Skeletal muscle tissue (tissue), 4 donors: ENCODE results near the gene SIGLEC12. TPM values are rescaled to one million over a fixed set of nuclear protein-coding genes. Genes with fewer than 3 reads are reported as not detected.

ENCODE experiments used
- H3K27ac ChIP-seq: one replicate; pipeline ENCODE4 v1.7.0; 2013; ENCODE audit warnings: mild to moderate bottlenecking, low read depth, low read length, inconsistent platforms
- H3K27me3 ChIP-seq, 3 donors: one replicate each; pipeline ENCODE4 v1.7.0; 2013; ENCODE audit warnings: low read length in 3 of 3; ENCODE audit not compliant: control insufficient read depth in 3 of 3, insufficient read depth in 3 of 3
- H3K36me3 ChIP-seq, 3 donors: one replicate each; pipeline ENCODE4 v1.7.0; 2013; ENCODE audit warnings: low read length in 3 of 3; ENCODE audit not compliant: control insufficient read depth in 3 of 3, insufficient read depth in 3 of 3
- H3K4me1 ChIP-seq, 3 donors: one replicate each; pipeline ENCODE4 v1.7.0; 2013; ENCODE audit warnings: low read length in 3 of 3, mild to moderate bottlenecking in 3 of 3; ENCODE audit not compliant: control insufficient read depth in 3 of 3, insufficient read depth in 3 of 3
- H3K4me3 ChIP-seq, 3 donors: one replicate each; pipeline ENCODE4 v1.7.0; 2013; ENCODE audit warnings: low read length in 3 of 3
- H3K9ac ChIP-seq, 3 donors: one replicate each; pipeline ENCODE4 v1.7.0; 2013; ENCODE audit warnings: low read length in 3 of 3, mild to moderate bottlenecking in 3 of 3, moderate library complexity in 2 of 3, low read depth in 1 of 3
- H3K9me3 ChIP-seq, 3 donors: one replicate each; pipeline ENCODE4 v1.7.0; 2013; ENCODE audit warnings: low read length in 3 of 3; ENCODE audit not compliant: control insufficient read depth in 3 of 3
- total RNA-seq: library from RNA; depleted of rRNA; stranded (reverse); fragments of >200 nt; gene quantifications from one replicate; pipeline ENCODE4 v1.2.3, GENCODE V29; 2014
- donor health status: Osteomylitis.

SIGLEC12 gene
- not detected for total RNA-seq

- Histone ChIP-seq H3K27ac (no peak within 1 kb of the TSS), H3K9ac (no peak within 1 kb of the TSS), H3K9me3 (no peaks in the 10 kb centered on the region), H3K36me3 (no peaks in the 10 kb centered on the region), H3K4me3 (no peak within 1 kb of the TSS), H3K27me3 (peaks cover 0 to 7% (median 7%) of the 10 kb centered on the region in 3 donors), H3K4me1 (no peaks in the 10 kb centered on the region)
These were observed at the start of gene SIGLEC12 for GRCh38 chr19:51501594-51502263. Gene SIGLEC12 (minus strand): TSS chr19:51501800. CDS start chr19:51501733, 67 bp downstream.

- Histone ChIP-seq H3K9me3 (peaks cover 0 to 5% (median 3%) of the 10 kb centered on the region in 3 donors), H3K9ac (no peak overlapping the region), H3K27ac (no peak overlapping the region), H3K27me3 (peaks cover 0 to 21% (median 10%) of the 10 kb centered on the region in 3 donors), H3K4me3 (no peak overlapping the region), H3K4me1 (no peaks in the 10 kb centered on the region), H3K36me3 (no peaks in the 10 kb centered on the region)
These were observed 49.5 kb upstream of the SIGLEC12 start for GRCh38 chr19:51550848-51551672.

GRCh38 chr19:51549533-51550324 is 48.1 kb upstream of the SIGLEC12 start:
- H3K4me3 ChIP-seq = no peak overlapping the region
- no peak overlapping the region for H3K9ac ChIP-seq
- H3K36me3 ChIP-seq = no peaks in the 10 kb centered on the region
- H3K27ac ChIP-seq = no peak overlapping the region
- no peaks in the 10 kb centered on the region for H3K4me1 ChIP-seq
- peaks cover 4 to 24% (median 11%) of the 10 kb centered on the region in 3 donors for H3K27me3 ChIP-seq
- H3K9me3 ChIP-seq = peaks cover 0 to 5% (median 1%) of the 10 kb centered on the region in 3 donors

- H3K27me3 ChIP-seq = peaks cover 5 to 30% (median 16%) of the 10 kb centered on the region in 3 donors
These were observed 47.3 kb upstream of the SIGLEC12 start for GRCh38 chr19:51548891-51549305.

GRCh38 chr19:51548213-51548651 is 46.6 kb upstream of the SIGLEC12 start:
- H3K27ac ChIP-seq = no peak overlapping the region
- H3K9ac ChIP-seq = no peak overlapping the region
- H3K4me3 ChIP-seq = no peak overlapping the region
- peaks cover 0 to 5% (median 0%) of the 10 kb centered on the region in 3 donors for H3K9me3 ChIP-seq
- no peaks in the 10 kb centered on the region for H3K4me1 ChIP-seq
- H3K36me3 ChIP-seq = no peaks in the 10 kb centered on the region
- peaks cover 5 to 30% (median 16%) of the 10 kb centered on the region in 3 donors for H3K27me3 ChIP-seq

More at GRCh38 chr19:51548891-51549305, 47.3 kb upstream of the SIGLEC12 start:
- no peaks in the 10 kb centered on the region for H3K36me3 ChIP-seq
- no peaks in the 10 kb centered on the region for H3K4me1 ChIP-seq
- no peak overlapping the region for H3K27ac ChIP-seq
- H3K9me3 ChIP-seq = peaks cover 0 to 5% (median 0%) of the 10 kb centered on the region in 3 donors
- no peak overlapping the region for H3K4me3 ChIP-seq
- H3K9ac ChIP-seq = no peak overlapping the region

- Histone ChIP-seq H3K9me3 (peaks cover 0 to 5% (median 0%) of the 10 kb centered on the region in 3 donors), H3K9ac (no peak overlapping the region), H3K4me1 (no peaks in the 10 kb centered on the region), H3K4me3 (no peak overlapping the region), H3K36me3 (no peaks in the 10 kb centered on the region), H3K27me3 (peaks cover 5 to 30% (median 16%) of the 10 kb centered on the region in 3 donors), H3K27ac (no peak overlapping the region)
These were observed 46.0 kb upstream of the SIGLEC12 start for GRCh38 chr19:51547397-51548212.

- H3K4me3 ChIP-seq = no peak overlapping the region
- no peaks in the 10 kb centered on the region for H3K4me1 ChIP-seq
- H3K9me3 ChIP-seq = peaks cover 0 to 3% (median 0%) of the 10 kb centered on the region in 3 donors
- no peaks in the 10 kb centered on the region for H3K36me3 ChIP-seq
- peaks cover 10 to 29% (median 16%) of the 10 kb centered on the region in 3 donors for H3K27me3 ChIP-seq
- H3K9ac ChIP-seq = no peak overlapping the region
- no peak overlapping the region for H3K27ac ChIP-seq
These were observed 45.2 kb upstream of the SIGLEC12 start for GRCh38 chr19:51546650-51547396.

GRCh38 chr19:51546107-51546649 is 44.6 kb upstream of the SIGLEC12 start:
- H3K9ac ChIP-seq = no peak overlapping the region

More at GRCh38 chr19:51546107-51546649, 44.6 kb upstream of the SIGLEC12 start:
- Histone ChIP-seq H3K27me3 (peaks cover 10 to 29% (median 16%) of the 10 kb centered on the region in 3 donors), H3K4me1 (no peaks in the 10 kb centered on the region), H3K9me3 (no peaks in the 10 kb centered on the region), H3K4me3 (no peak overlapping the region), H3K36me3 (no peaks in the 10 kb centered on the region), H3K27ac (no peak overlapping the region)
